Measurements from ENCODE around the gene TMEM200A.

Gene TMEM200A

DNA sequence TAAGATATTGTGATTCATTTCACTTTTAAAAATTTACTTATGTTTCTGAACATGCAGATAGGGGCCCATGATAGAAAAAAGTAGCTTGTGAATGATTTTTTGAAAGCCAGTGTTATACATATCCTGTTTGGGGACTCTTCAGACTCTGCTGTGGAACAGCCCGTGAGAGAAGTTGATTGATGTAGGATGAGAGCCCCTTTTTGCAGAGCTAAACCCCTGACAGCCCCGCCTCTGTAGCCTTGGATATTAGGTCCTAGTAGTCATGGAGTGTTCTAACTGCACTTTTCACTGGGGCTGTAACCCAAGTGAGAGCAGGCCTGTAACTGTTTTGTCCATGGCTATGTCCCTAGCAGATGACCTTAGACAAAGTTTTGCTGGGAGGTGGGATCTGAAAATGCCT, 8.2 kb downstream of the TMEM200A start:
- no peak overlapping the region for H3K4me3 ChIP-seq (ENCODE audit: low read depth, low read length)

DNA sequence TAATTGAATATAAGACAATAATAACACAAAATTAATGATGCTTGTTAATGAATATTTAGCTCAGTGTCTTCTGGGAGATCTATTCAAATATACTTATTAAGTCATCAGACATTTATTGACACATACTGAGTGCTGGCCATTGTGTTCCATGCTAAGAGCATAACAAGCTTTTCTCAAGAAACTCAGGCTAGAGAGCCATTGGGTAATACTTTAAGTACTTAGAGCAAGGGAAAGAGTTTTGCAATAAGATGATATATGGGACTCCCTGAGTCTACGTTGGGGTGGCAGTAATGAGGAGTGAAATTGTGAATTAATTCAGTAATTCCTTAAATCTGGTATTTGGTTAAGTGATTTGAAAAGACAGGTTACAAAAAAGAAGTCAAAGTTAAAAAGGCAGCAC, 11.1 kb downstream of the TMEM200A start:
- H3K4me3 ChIP-seq (ENCODE audit: low read depth, low read length) = no peak overlapping the region
- no peak for TF ChIP-seq CTCF (IDR thresholded peaks at IDR 0.05; ENCODE audit: control insufficient read depth, extremely low read depth, insufficient read depth)

More for the DNA sequence above, 8.2 kb downstream of the TMEM200A start:
- DNase-seq (ENCODE audit: low read depth) = no peak
- no peak for TF ChIP-seq CTCF (IDR thresholded peaks at IDR 0.05; ENCODE audit: control insufficient read depth, extremely low read depth, insufficient read depth)

GRCh38 chr6:130377371-130377770, 11.6 kb downstream of the TMEM200A start:
- H3K4me3 ChIP-seq (ENCODE audit: low read depth, low read length) = no peak overlapping the region
- no peak for DNase-seq (ENCODE audit: low read depth)
- no peak for TF ChIP-seq CTCF (IDR thresholded peaks at IDR 0.05; ENCODE audit: control insufficient read depth, extremely low read depth, insufficient read depth)

More for the DNA sequence above, 11.1 kb downstream of the TMEM200A start:
- no peak for DNase-seq (ENCODE audit: low read depth)

DNA sequence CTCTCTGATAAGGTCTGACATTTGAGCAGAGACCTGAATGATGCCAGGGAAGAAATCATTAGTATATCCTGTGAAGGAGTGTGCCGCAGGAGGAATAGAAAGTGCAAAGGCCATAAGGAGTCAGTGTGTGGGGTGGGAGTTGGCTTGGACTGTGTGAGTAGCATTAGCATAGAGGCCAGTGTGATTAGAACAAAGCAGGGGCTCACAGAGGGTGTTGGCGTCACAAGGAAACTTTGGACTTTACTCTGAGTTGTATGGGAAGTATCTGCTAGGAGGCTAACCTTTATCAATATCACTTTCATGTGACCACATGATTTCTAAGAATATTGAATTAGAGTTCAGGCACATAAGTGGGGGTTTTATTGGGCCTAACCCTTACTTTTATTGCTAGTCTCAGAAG, 12.1 kb downstream of the TMEM200A start:
- no peak for DNase-seq (ENCODE audit: low read depth)
- no peak overlapping the region for H3K4me3 ChIP-seq (ENCODE audit: low read depth, low read length)
- TF ChIP-seq CTCF (IDR thresholded peaks at IDR 0.05; ENCODE audit: control insufficient read depth, extremely low read depth, insufficient read depth) = no peak

DNA sequence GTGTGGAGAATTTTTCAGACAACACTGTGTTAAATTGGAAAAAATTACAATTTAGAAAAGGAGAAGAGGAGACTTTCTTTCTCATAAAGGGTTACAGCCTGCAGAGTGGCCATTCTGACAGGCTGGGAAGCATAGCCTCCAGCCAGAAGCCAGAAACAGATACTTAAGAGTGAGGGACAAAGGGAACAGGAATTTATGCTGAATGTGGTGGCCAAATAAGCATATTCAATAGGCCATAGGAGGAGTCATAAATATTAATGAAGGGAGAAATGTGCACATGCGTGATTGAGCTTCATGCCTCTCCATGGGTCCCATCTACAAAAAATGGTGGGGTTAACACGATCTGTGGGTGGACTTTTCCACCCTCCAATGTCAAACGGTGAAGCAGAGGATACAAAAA, 13.4 kb downstream of the TMEM200A start:
- DNase-seq (ENCODE audit: low read depth) = no peak
- no peak overlapping the region for H3K4me3 ChIP-seq (ENCODE audit: low read depth, low read length)
- TF ChIP-seq CTCF (IDR thresholded peaks at IDR 0.05; ENCODE audit: control insufficient read depth, extremely low read depth, insufficient read depth) = no peak

- TF ChIP-seq CTCF (IDR thresholded peaks at IDR 0.05; ENCODE audit: control insufficient read depth, extremely low read depth, insufficient read depth) = no peak
- no peak overlapping the region for H3K4me3 ChIP-seq (ENCODE audit: low read depth, low read length)
- no peak for DNase-seq (ENCODE audit: low read depth)
Observed at GRCh38 chr6:130381012-130381411, 15.2 kb downstream of the TMEM200A start.
